Caco-2 (cell line): Measurements from ENCODE around the gene LETMD1. TPM values are rescaled to one million over a fixed set of nuclear protein-coding genes. Genes with fewer than 3 reads are reported as not detected.

Experiments
- BruUV-seq: library from RNA; stranded (reverse); fragments of 400-500 nt; replicated peaks from 2 replicates; lab custom pipeline; 2021; lab: Mats Ljungman, UMichigan
- CTCF ChIA-PET: fragments of 300-600 bp; sonication (Branson Sonifier 250); formaldehyde crosslinking; loops from one replicate; lab custom pipeline; 2022; ENCODE audit warnings: antibody characterized with exemption; lab: Charles Lee
- POLR2A ChIA-PET: fragments of 300-600 bp; sonication (Branson Sonifier 250); formaldehyde crosslinking; loops from one replicate; lab custom pipeline; 2022; ENCODE audit warnings: antibody characterized with exemption; lab: Charles Lee
- DNase-seq, 2 experiments: peaks; one replicate each; pipeline versions ENCODE4 v3.0.0 to v3.0.0-alpha.2; 2020 to 2022
- H3K27me3 ChIP-seq: replicated peaks from 2 replicates; pipeline ENCODE4 v1.6.0; 2011; ENCODE audit warnings: low read length; ENCODE audit not compliant: control insufficient read depth, insufficient read depth
- H3K36me3 ChIP-seq: 2 replicates; pipeline ENCODE4 v1.5.1; 2011; ENCODE audit warnings: low read length; ENCODE audit not compliant: control insufficient read depth, insufficient read depth
- H3K4me1 ChIP-seq: fragments of 250-450 bp; sonication (Bioruptor Pico); 2 replicates; pipeline ENCODE4 v1.5.1; 2020; ENCODE audit warnings: mild to moderate bottlenecking
- H3K4me3 ChIP-seq: 2 replicates; pipeline ENCODE4 v1.5.1; 2011; ENCODE audit warnings: low read depth, mild to moderate bottlenecking, control low read depth, low read length
- H3K9me3 ChIP-seq: fragments of 250-450 bp; sonication (Bioruptor Pico); 2 replicates; pipeline ENCODE4 v1.5.1; 2020; ENCODE audit warnings: mild to moderate bottlenecking, moderate library complexity
- H3K27ac Mint-ChIP-seq: one replicate; pipeline ENCODE4 v1.8.0; 2022; ENCODE audit warnings: mixed read lengths; ENCODE audit not compliant: unreplicated experiment
- H3K27me3 Mint-ChIP-seq: one replicate; pipeline ENCODE4 v1.8.0; 2022; ENCODE audit warnings: mixed read lengths; ENCODE audit not compliant: insufficient read depth, unreplicated experiment
- H3K36me3 Mint-ChIP-seq: one replicate; pipeline ENCODE4 v1.8.0; 2022; ENCODE audit warnings: mild to moderate bottlenecking, mixed read lengths; ENCODE audit not compliant: insufficient read depth, unreplicated experiment
- H3K4me1 Mint-ChIP-seq: one replicate; pipeline ENCODE4 v1.8.0; 2022; ENCODE audit warnings: low read depth, mixed read lengths; ENCODE audit not compliant: unreplicated experiment
- H3K4me3 Mint-ChIP-seq: one replicate; pipeline ENCODE4 v1.8.0; 2022; ENCODE audit warnings: mild to moderate bottlenecking, moderate library complexity, mixed read lengths; ENCODE audit not compliant: unreplicated experiment
- H3K9me3 Mint-ChIP-seq: one replicate; pipeline ENCODE4 v1.8.0; 2022; ENCODE audit warnings: mixed read lengths; ENCODE audit not compliant: unreplicated experiment
- intact Hi-C: fragments of 100-400 bp; cut with micrococcal nuclease; formaldehyde crosslinking; loops from one replicate; pipeline ENCODE4 v1.10.0; 2022; ENCODE audit not compliant: unreplicated experiment
- total RNA-seq: library from RNA; stranded (reverse); gene quantifications from 2 replicates; pipeline ENCODE4 v1.2.3, GENCODE V29; 2022
- TF ChIP-seq, protein P1 (sequence below), 2 experiments: fragments of 200-600 bp in 1 of 2; IDR thresholded peaks; 1 replicate in 1 of 2; 2 replicates in 1 of 2; pipeline versions ENCODE4 v1.5.1 to v1.8.0; 2011 to 2022; ENCODE audit warnings: antibody characterized with exemption in 1 of 2, control low read depth in 1 of 2, inconsistent platforms in 1 of 2, low read depth in 1 of 2, low read length in 1 of 2, mild to moderate bottlenecking in 1 of 2, moderate library complexity in 1 of 2; ENCODE audit not compliant: insufficient read depth in 1 of 2, severe bottlenecking in 1 of 2, unreplicated experiment in 1 of 2

Gene LETMD1
- total RNA-seq, 1 experiment from 2014 or later, result 90.6 TPM

DNA sequence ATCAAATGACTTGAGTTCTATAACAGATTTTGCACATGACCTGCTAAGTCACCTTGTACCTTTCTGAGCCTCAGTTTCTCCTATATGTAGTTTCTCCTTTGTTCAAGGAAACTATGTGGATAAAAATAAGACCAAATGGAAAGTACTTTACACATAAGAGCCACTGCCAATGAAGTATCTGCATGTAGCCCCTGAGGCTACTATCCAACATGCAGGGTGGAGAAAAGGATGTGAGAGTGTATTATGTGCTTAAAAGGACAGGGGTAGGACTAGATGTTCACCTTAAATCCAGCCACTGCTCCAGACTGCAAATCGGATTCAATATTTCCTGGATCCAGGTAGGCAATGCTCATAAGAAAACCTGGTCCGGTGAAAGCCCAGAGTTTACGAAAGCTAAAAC is 43.1 kb upstream of the LETMD1 start:
- no peak for DNase-seq
- no peaks in the 10 kb centered on the region for H3K27me3 ChIP-seq
- peak overlapping the region; percentile 96 for H3K27ac Mint-ChIP-seq
- TF ChIP-seq, protein P1, sequence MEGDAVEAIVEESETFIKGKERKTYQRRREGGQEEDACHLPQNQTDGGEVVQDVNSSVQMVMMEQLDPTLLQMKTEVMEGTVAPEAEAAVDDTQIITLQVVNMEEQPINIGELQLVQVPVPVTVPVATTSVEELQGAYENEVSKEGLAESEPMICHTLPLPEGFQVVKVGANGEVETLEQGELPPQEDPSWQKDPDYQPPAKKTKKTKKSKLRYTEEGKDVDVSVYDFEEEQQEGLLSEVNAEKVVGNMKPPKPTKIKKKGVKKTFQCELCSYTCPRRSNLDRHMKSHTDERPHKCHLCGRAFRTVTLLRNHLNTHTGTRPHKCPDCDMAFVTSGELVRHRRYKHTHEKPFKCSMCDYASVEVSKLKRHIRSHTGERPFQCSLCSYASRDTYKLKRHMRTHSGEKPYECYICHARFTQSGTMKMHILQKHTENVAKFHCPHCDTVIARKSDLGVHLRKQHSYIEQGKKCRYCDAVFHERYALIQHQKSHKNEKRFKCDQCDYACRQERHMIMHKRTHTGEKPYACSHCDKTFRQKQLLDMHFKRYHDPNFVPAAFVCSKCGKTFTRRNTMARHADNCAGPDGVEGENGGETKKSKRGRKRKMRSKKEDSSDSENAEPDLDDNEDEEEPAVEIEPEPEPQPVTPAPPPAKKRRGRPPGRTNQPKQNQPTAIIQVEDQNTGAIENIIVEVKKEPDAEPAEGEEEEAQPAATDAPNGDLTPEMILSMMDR (IDR thresholded peaks at IDR 0.05; ENCODE audit: insufficient read depth in 1 of 2, low read depth in 1 of 2, low read length in 1 of 2, severe bottlenecking in 1 of 2, unreplicated experiment in 1 of 2), result no peak
- no peaks in the 10 kb centered on the region for H3K27me3 Mint-ChIP-seq
- ChIA-PET POLR2A (interaction anchor here (1.0 to 1.4 kb wide), 2 partner anchors 22 to 24 kb away, joined by 5 to 13 read pairs; partner anchors contain the start of gene SLC11A2), CTCF (interaction anchor here (0.9 to 3.1 kb wide), 5 partner anchors 15 to 179 kb away, joined by 3 to 31 read pairs (median 3); partner anchors contain the start of gene SLC11A2)
- H3K4me1 Mint-ChIP-seq, result peaks cover 23% of the 10 kb centered on the region
- peaks cover 83% of the 10 kb centered on the region for H3K36me3 Mint-ChIP-seq
- H3K9me3 Mint-ChIP-seq, result no peaks in the 10 kb centered on the region
- peaks cover 26% of the 10 kb centered on the region for H3K4me1 ChIP-seq
- H3K9me3 ChIP-seq, result peaks cover 13% of the 10 kb centered on the region
- peaks cover 4% of the 10 kb centered on the region; the same call in 1 of the 2 replicates for H3K36me3 ChIP-seq
- H3K4me3 ChIP-seq, result no peak overlapping the region
- H3K4me3 Mint-ChIP-seq, result peak overlapping the region; percentile 64
- intact Hi-C loops, result loop anchor here (1.0 kb wide), 1 partner anchor 23 kb away; no protein-coding TSS in a partner anchor
- TSS peak; percentile 63 for BruUV-seq

DNA sequence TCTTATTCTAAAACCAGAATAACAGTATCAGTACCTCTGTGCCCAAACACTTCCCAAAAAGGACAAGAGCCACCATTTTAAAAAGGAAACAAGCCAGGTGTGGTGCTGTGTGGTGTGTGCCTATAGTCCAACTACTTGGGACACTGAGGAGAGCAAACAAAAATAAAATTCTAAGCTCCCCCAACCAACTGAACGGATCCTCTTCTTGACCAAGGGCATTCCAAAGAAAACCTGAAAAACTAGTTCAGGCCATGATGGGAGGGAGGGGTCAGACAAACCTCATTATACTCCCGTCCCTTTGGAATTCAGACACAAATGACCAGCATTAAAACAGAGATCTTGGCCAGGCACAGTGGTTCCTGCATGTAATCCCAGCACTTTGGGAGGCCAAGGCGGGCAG is 42.5 kb upstream of the LETMD1 start:
- Histone ChIP-seq H3K4me1 (peaks cover 26% of the 10 kb centered on the region), H3K9me3 (peaks cover 13% of the 10 kb centered on the region), H3K36me3 (peaks cover 4% of the 10 kb centered on the region; the same call in 1 of the 2 replicates), H3K27me3 (no peaks in the 10 kb centered on the region), H3K4me3 (no peak overlapping the region)
- TF ChIP-seq, protein P1 (IDR thresholded peaks at IDR 0.05; ENCODE audit: insufficient read depth in 1 of 2, low read depth in 1 of 2, low read length in 1 of 2, severe bottlenecking in 1 of 2, unreplicated experiment in 1 of 2), result no peak
- DNase-seq, result peak; percentile 81 to 87
- Mint-ChIP-seq H3K27ac (peak overlapping the region; percentile 96), H3K27me3 (no peaks in the 10 kb centered on the region), H3K4me3 (peak overlapping the region; percentile 64), H3K9me3 (no peaks in the 10 kb centered on the region), H3K36me3 (peaks cover 78% of the 10 kb centered on the region), H3K4me1 (peaks cover 23% of the 10 kb centered on the region)
- CTCF ChIA-PET, result interaction anchor here (1.0 to 3.1 kb wide), 4 partner anchors 14 to 180 kb away, joined by 3 to 31 read pairs (median 6); partner anchors contain the start of gene SLC11A2
- intact Hi-C loops, result loop anchor here (1.0 kb wide), 1 partner anchor 23 kb away; no protein-coding TSS in a partner anchor
- BruUV-seq, result no TSS peak
- POLR2A ChIA-PET, result interaction anchor here (0.6 to 1.4 kb wide), 3 partner anchors 21 to 337 kb away, joined by 3 to 13 read pairs (median 5); partner anchors contain the start of gene SLC11A2

- no peak for DNase-seq
- intact Hi-C loops, result no loop called here
- Mint-ChIP-seq H3K36me3 (peaks cover 56% of the 10 kb centered on the region), H3K27ac (peak overlapping the region; percentile 14), H3K9me3 (no peaks in the 10 kb centered on the region), H3K4me1 (peaks cover 33% of the 10 kb centered on the region), H3K4me3 (no peak overlapping the region), H3K27me3 (no peaks in the 10 kb centered on the region)
- ChIA-PET CTCF (interaction anchor here (0.6 to 0.9 kb wide), 2 partner anchors 20 to 520 kb away, joined by 3 read pairs; no protein-coding TSS in a partner anchor), POLR2A (interaction anchor here (0.7 kb wide), 1 partner anchor 17 kb away, joined by 3 read pairs; no protein-coding TSS in a partner anchor)
- peaks cover 26% of the 10 kb centered on the region for H3K4me1 ChIP-seq
- no peaks in the 10 kb centered on the region for H3K27me3 ChIP-seq
- TF ChIP-seq, protein P1 (IDR thresholded peaks at IDR 0.05; ENCODE audit: insufficient read depth in 1 of 2, low read depth in 1 of 2, low read length in 1 of 2, severe bottlenecking in 1 of 2, unreplicated experiment in 1 of 2), result no peak
- no peak overlapping the region for H3K4me3 ChIP-seq
- H3K36me3 ChIP-seq, result peaks cover 4% of the 10 kb centered on the region; the same call in 1 of the 2 replicates
- no TSS peak for BruUV-seq
- peaks cover 13% of the 10 kb centered on the region for H3K9me3 ChIP-seq
Measured at GRCh38 chr12:51008329-51009055, 39.6 kb upstream of the LETMD1 start.
